K562 (cell line): ENCODE results near the gene SHISAL2A. TPM values are rescaled to one million over a fixed set of nuclear protein-coding genes. Genes with fewer than 3 reads are reported as not detected.
A peak's percentile ranks its signal among the peaks of the same experiment; 100 is the strongest.

ENCODE experiments used
- ATAC-seq: fragments of 200-7000 bp; cut with Tn5 transposase; 3 replicates; pipeline ENCODE4 v1.9.1; 2020; ENCODE audit warnings: moderate library complexity
- BruUV-seq: library from RNA; stranded (reverse); fragments of 400-500 nt; replicated peaks from 2 replicates; lab custom pipeline; 2021; lab: Mats Ljungman, UMichigan
- CTCF ChIA-PET: fragments of 300-600 bp; formaldehyde crosslinking; extraction: SDS; loops from one replicate; lab custom pipeline; 2021; ENCODE audit warnings: low intra/inter-chr PET ratio; lab: Yijun Ruan, JAX
- POLR2A ChIA-PET: fragments of 300-600, 350-650 bp; sonication (Branson Sonifier 250); formaldehyde crosslinking; extraction: SDS; loops from one replicate; lab custom pipeline; 2021; ENCODE audit warnings: antibody characterized with exemption, inconsistent platforms; lab: Yijun Ruan, JAX
- DNase-seq, 4 experiments: peaks; one replicate each; pipeline versions ENCODE4 v3.0.0 to v3.0.0-alpha.2; 2011 to 2018; ENCODE audit warnings: low spot score in 3 of 4, mixed read lengths in 3 of 4; ENCODE audit errors: extremely low read depth in 1 of 4
- FAIRE-seq: peaks from 2 replicates; lab custom pipeline; 2011; peaks lifted over from hg19 to GRCh38; lab: Jason Lieb, UNC
- H2AFZ ChIP-seq: 2 replicates; pipeline ENCODE4 v1.6.0; 2011; ENCODE audit warnings: low read depth, low read length, control low read depth, inconsistent platforms
- H3K27ac ChIP-seq: fragments of 200-600 bp; 3 replicates; pipeline ENCODE4 v1.8.0; 2011; ENCODE audit warnings: low read depth, mild to moderate bottlenecking, control low read depth, inconsistent platforms, low read length, moderate library complexity, mixed read lengths; ENCODE audit errors: extremely low read depth
- H3K27me3 ChIP-seq, 2 experiments: fragments of 300-600 bp in 1 of 2; 2 replicates in 1 of 2; 3 replicates in 1 of 2; pipeline versions ENCODE4 v1.6.0 to v1.8.0; 2011; ENCODE audit warnings: inconsistent platforms in 2 of 2, low read length in 2 of 2, mild to moderate bottlenecking in 1 of 2, mixed read lengths in 1 of 2, moderate library complexity in 1 of 2; ENCODE audit not compliant: control insufficient read depth in 2 of 2, insufficient read depth in 2 of 2
- H3K36me3 ChIP-seq: fragments of 300-600 bp; 3 replicates; pipeline ENCODE4 v1.8.0; 2011; ENCODE audit warnings: mild to moderate bottlenecking, low read length, inconsistent platforms; ENCODE audit not compliant: control insufficient read depth, insufficient read depth
- H3K4me1 ChIP-seq, 2 experiments: fragments of 200-600 bp in 1 of 2; replicated peaks in 1 of 2; 2 replicates in 1 of 2; 3 replicates in 1 of 2; pipeline versions ENCODE4 v1.5.1 to v1.8.0; 2011; ENCODE audit warnings: inconsistent platforms in 2 of 2, low read length in 2 of 2, mild to moderate bottlenecking in 1 of 2, mixed read lengths in 1 of 2, moderate library complexity in 1 of 2; ENCODE audit not compliant: control insufficient read depth in 2 of 2, insufficient read depth in 2 of 2
- H3K4me2 ChIP-seq: 2 replicates; pipeline ENCODE4 v1.6.1; 2011; ENCODE audit warnings: low read length, control low read depth, inconsistent platforms, mixed read lengths; ENCODE audit not compliant: insufficient read depth
- H3K4me3 ChIP-seq: fragments of 200-600 bp; sonication (generic), shearing (Covaris generic); 2 replicates; pipeline ENCODE4 v1.5.1; 2016; ENCODE audit warnings: control low read depth, inconsistent platforms
- H3K79me2 ChIP-seq: fragments of 200-600 bp; 3 replicates; pipeline ENCODE4 v1.8.0; 2011; ENCODE audit warnings: low read length, inconsistent platforms; ENCODE audit not compliant: control insufficient read depth, insufficient read depth
- H3K9ac ChIP-seq, 2 experiments: 2 replicates each; pipeline versions ENCODE4 v1.6.0 to v1.6.1; 2011; ENCODE audit warnings: low read depth in 2 of 2, low read length in 2 of 2, control low read depth in 1 of 2, inconsistent platforms in 1 of 2, mild to moderate bottlenecking in 1 of 2, mixed read lengths in 1 of 2; ENCODE audit not compliant: insufficient read depth in 1 of 2
- H3K9me1 ChIP-seq: one replicate; pipeline ENCODE4 v1.6.0; 2011; ENCODE audit warnings: inconsistent platforms, mild to moderate bottlenecking, low read length, moderate library complexity; ENCODE audit not compliant: control insufficient read depth, insufficient read depth
- H3K9me3 ChIP-seq: replicated peaks from 2 replicates; pipeline ENCODE4 v1.5.1; 2011; ENCODE audit warnings: low read depth, low read length, inconsistent platforms; ENCODE audit not compliant: control insufficient read depth, insufficient read depth
- H4K20me1 ChIP-seq: replicated peaks from 2 replicates; pipeline ENCODE4 v1.6.1; 2011; ENCODE audit warnings: low read length, inconsistent platforms, mixed read lengths; ENCODE audit not compliant: control insufficient read depth, insufficient read depth
- ESRRA ChIP-seq: fragments of 450-650 bp; IDR thresholded peaks from 2 replicates; pipeline ENCODE4 v1.6.1; 2014; ENCODE audit warnings: low read depth, mild to moderate bottlenecking, moderate library complexity, borderline replicate concordance
- MNT ChIP-seq, 2 experiments: fragments of 450-650 bp; conservative IDR thresholded peaks; 2 replicates each; pipeline ENCODE4 v1.6.1; 2017; ENCODE audit warnings: mild to moderate bottlenecking in 2 of 2, moderate library complexity in 2 of 2
- MTA2 ChIP-seq: fragments of 450-650 bp; IDR thresholded peaks from 2 replicates; pipeline ENCODE4 v1.6.1; 2016; ENCODE audit warnings: low read depth
- PKNOX1 ChIP-seq: fragments of 450-650 bp; IDR thresholded peaks from 2 replicates; pipeline ENCODE4 v1.6.1; 2016
- SMARCA5 ChIP-seq: fragments of 450-650 bp; IDR thresholded peaks from 2 replicates; pipeline ENCODE4 v1.6.1; 2016
- SPI1 ChIP-seq: IDR thresholded peaks from 2 replicates; pipeline ENCODE4 v1.6.1; 2011; ENCODE audit warnings: low read depth, low read length, control low read depth, borderline replicate concordance
- ZBTB8A ChIP-seq: fragments of 450-650 bp; IDR thresholded peaks from 2 replicates; pipeline ENCODE4 v1.6.1; 2018; ENCODE audit warnings: mild to moderate bottlenecking, moderate library complexity; ENCODE audit not compliant: partially characterized antibody
- ZFP36 ChIP-seq: fragments of 150-350 bp; IDR thresholded peaks from 2 replicates; pipeline ENCODE4 v1.6.1; 2018; ENCODE audit warnings: low read length, low read depth; ENCODE audit not compliant: partially characterized antibody
- ZNF24 ChIP-seq: fragments of 450-650 bp; IDR thresholded peaks from 2 replicates; pipeline ENCODE4 v1.6.1; 2016
- ZNF436 ChIP-seq: fragments of 250-450, 450-650 bp; sonication (Bioruptor Pico); formaldehyde crosslinking; IDR thresholded peaks from 2 replicates; pipeline ENCODE4 v1.7.0; 2020; ENCODE audit warnings: mild to moderate bottlenecking
- WGBS: fragments of 100-300 bp; shearing (Covaris generic); methylation state at CpG from one replicate; pipeline ENCODE4 v1.1.6; 2016; ENCODE audit warnings: low coverage, mixed read lengths; ENCODE audit not compliant: insufficient coverage; ENCODE audit errors: missing lambda C conversion rate; 5-methylcytosine and 5-hydroxymethylcytosine counted together
- in situ Hi-C: fragments of 300-500 bp; cut with MboI; formaldehyde crosslinking; loops from 4 replicates; pipeline ENCODE4 v1.15.0; 2018; ENCODE audit warnings: inconsistent platforms, mixed read lengths
- intact Hi-C: fragments of 100-400 bp; cut with micrococcal nuclease; formaldehyde crosslinking; loops from 2 replicates; pipeline ENCODE4 v1.14.2; 2022
- polyA plus RNA-seq, 8 experiments: library from polyadenylated mRNA; depleted of rRNA in 4 of 8; stranded (reverse) in 5 of 8; unstranded in 3 of 8; fragments of >200 nt; fragmentation: Nextera tagmentation in 2 of 8; fragmentation: Illumina TruSeq in 1 of 8; extraction: Ambion mirVana in 2 of 8; extraction: Trizol in 1 of 8; gene quantifications; 2 replicates each; pipeline versions ENCODE4 v1.2.1 to v1.2.3, GENCODE V29; 2011 to 2014; ENCODE audit warnings: inconsistent platforms in 1 of 8, missing spikeins in 1 of 8
- total RNA-seq, 7 experiments: library from RNA; depleted of rRNA in 6 of 7; stranded (reverse); fragments of >200 nt in 6 of 7; fragmentation: Illumina TruSeq in 2 of 7; extraction: Trizol in 2 of 7; gene quantifications; 2 replicates each; pipeline versions ENCODE4 v1.2.1 to v1.2.3, GENCODE V29; 2011 to 2021; ENCODE audit warnings: low replicate concordance in 1 of 7

SHISAL2A gene
- total and polyA plus RNA-seq, 9 of the 15 experiments (the other 6 are each of a cell fraction or from before 2014, with no cell fraction given) = 0.11 TPM; not detected in 8

- FAIRE-seq = no peak
- POLR2A ChIA-PET = interaction anchor here (0.7 to 0.9 kb wide), 2 partner anchors 13 to 18 kb away, joined by 3 read pairs; no protein-coding TSS in a partner anchor
- in situ Hi-C loops = no loop called here
These were observed 44.4 kb upstream of the SHISAL2A start for GRCh38 chr1:52588535-52588934.

More at GRCh38 chr1:52588535-52588934, 44.4 kb upstream of the SHISAL2A start:
- Histone ChIP-seq H3K4me1 (no peaks in the 10 kb centered on the region), H3K4me3 (no peak overlapping the region), H2AFZ (peak overlapping the region; percentile 74), H3K9me3 (no peaks in the 10 kb centered on the region), H4K20me1 (no peaks in the 10 kb centered on the region), H3K27ac (no peak overlapping the region), H3K36me3 (no peaks in the 10 kb centered on the region), H3K79me2 (no peaks in the 10 kb centered on the region), H3K27me3 (no peaks in the 10 kb centered on the region), H3K4me2 (no peak overlapping the region), H3K9me1 (no peaks in the 10 kb centered on the region), H3K9ac (no peak overlapping the region)
- DNase-seq (no peak), ATAC-seq (peak; percentile 33; the same call in 2 of the 3 replicates)
- no TSS peak for BruUV-seq
- CTCF ChIA-PET = no interaction called here
- WGBS = 0% methylated on average over 1 of the region's 1 CpG
- peak; percentile 97 for TF ChIP-seq ZFP36
- TF ChIP-seq ESRRA = peak; percentile 39; the same call in 1 of the 2 replicates
- no peak for TF ChIP-seq MTA2
- peak; percentile 86 for TF ChIP-seq ZNF436
- peak; percentile 33; the same call in 1 of the 2 replicates for TF ChIP-seq ZNF24
- peak; percentile 23; the same call in 1 of the 2 replicates for TF ChIP-seq PKNOX1
- TF ChIP-seq MNT (conservative IDR thresholded peaks at IDR 0.05) = 0 out of 4 replicates have a peak, but pooled peaks of 1 of the 2 experiments have one; percentile 19
- TF ChIP-seq SMARCA5 = peak; percentile 56; the same call in 1 of the 2 replicates
- peak; percentile 93; the same call in 1 of the 2 replicates for TF ChIP-seq SPI1
- no peak for TF ChIP-seq ZBTB8A
- intact Hi-C loops = no loop called here
